Stimulated activated CD8-positive, alpha-beta memory T cell treated with anti-CD3 and anti-CD28 coated beads, Interleukin-7, amount 100 ng/mL, for 48 hours (primary cell): Measurements from ENCODE around the gene SYTL4.

ENCODE experiments used
- DNase-seq, 2 donors: peaks; one replicate each; pipeline ENCODE4 v3.0.0-alpha.2; 2020; ENCODE audit warnings: low read depth in 1 of 2; ENCODE audit errors: extremely low read depth in 1 of 2

The SYTL4 gene

GRCh38 chrX:100649550-100650356 lies 82.2 kb downstream of the SYTL4 start:
- DNase-seq, result no peak

GRCh38 chrX:100648458-100649417 lies 83.2 kb downstream of the SYTL4 start:
- DNase-seq, result no peak

GRCh38 chrX:100647739-100648138 lies 84.2 kb downstream of the SYTL4 start:
- DNase-seq, result no peak

DNA sequence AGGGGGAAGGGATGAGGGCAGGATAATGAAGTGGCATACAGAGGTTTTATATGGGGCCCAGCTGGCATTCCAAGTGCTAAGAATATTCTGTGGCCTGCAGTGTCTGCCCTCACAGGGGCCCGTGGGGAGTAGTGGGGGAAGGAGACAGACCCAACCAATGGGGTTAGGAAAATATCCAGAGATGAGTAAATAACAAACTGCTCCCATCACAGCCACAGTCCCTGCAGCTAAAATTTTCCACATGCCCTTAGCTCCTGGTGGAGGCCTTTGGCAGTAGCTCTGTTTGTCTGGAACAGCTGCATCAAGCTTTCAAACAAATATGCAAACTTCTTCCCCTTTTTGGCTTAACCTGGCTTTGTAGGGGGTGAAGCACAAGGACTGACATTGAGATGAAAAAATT lies 84.8 kb downstream of the SYTL4 start:
- DNase-seq, result no peak

GRCh38 chrX:100645106-100645505 lies 86.8 kb downstream of the SYTL4 start:
- DNase-seq, result no peak

DNA sequence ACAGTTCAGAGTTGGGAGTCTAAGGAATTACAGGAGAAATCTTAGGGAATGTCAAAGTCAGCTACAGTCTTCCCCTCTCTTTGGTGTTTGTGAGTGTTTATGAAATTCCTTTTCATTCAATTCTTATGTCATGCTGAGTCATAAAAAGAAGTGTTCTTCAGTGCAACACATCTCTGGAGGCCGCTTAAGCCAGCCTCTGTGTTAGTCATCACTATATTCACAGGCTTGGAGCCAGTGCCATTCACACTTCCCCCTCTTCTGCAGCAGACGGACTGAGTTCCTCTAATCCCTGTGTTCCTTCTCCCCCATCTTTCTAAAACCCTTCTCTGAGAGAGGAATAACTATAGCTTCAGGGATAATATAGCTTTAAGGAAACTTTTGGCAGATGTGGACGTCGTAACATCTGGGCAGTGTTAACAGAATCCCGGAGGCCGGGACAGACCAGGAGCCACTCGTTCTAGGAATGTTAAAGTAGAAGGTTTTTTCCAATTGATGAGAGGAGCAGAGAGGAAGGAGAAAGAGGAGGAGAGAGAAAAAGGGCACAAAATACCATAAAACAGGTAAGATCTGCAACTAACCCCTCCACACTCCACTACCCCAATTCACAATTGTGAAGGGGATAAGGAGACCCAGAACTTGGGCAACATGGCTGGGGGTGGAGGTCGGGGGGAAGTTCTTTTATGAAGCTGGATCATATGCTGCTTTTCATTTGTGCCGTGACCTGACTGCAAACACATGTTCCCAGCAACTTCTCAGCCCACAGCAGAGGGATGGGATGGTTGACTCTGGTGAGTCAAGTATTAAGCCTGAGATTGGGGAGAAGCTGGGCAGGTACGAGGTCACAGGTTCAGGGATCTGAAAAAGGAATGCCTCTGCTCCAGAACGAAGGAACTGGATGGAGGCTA lies 87.7 kb downstream of the SYTL4 start, which contains the start of gene SRPX2:
TSS of gene SRPX2 (plus strand) at position 244 of the 905 bp plus-strand sequence. CDS start 2,124 bp downstream, outside the sequence.
- no peak for DNase-seq

GRCh38 chrX:100643212-100643611 lies 88.7 kb downstream of the SYTL4 start:
- DNase-seq, result no peak

- no peak for DNase-seq
Observed at GRCh38 chrX:100642290-100642689, 89.6 kb downstream of the SYTL4 start.

GRCh38 chrX:100636321-100636991 lies 95.5 kb downstream of the SYTL4 start, which contains the start of gene TSPAN6:
TSS of gene TSPAN6 (minus strand) at chrX:100636806. CDS start at chrX:100636694, 112 bp downstream.
- peak; percentile 32 to 48 for DNase-seq

DNA sequence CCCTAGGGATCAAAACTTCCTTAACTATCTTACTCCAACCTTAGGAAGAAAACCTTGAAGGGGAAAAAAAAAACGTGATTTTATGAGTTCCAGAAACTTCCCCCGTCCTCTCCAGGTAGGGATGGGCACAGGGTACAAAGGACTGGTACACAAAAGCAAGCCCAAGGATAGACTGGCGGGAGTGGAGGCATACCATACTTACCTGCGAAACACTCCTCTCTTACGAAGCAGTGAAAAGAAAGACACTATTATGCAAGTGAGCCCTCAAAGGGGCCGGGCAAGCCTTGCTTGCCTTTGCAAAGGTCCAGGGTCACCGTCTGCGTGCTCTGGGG lies 96.0 kb downstream of the SYTL4 start:
- DNase-seq, result no peak

- DNase-seq, result no peak
Observed at GRCh38 chrX:100635040-100635439, 96.9 kb downstream of the SYTL4 start.

GRCh38 chrX:100625985-100626491 lies 105.9 kb downstream of the SYTL4 start:
- DNase-seq, result no peak
